Endometrial microvascular endothelial cells (primary cell): ENCODE results near the gene RNF148. TPM values are rescaled to one million over a fixed set of nuclear protein-coding genes. Genes with fewer than 3 reads are reported as not detected.
"Not testable (repeated sequence)": the region's sequence is repeated elsewhere in the genome, so short reads cannot be mapped to it uniquely, and the experiment has no call there.

Source experiments
- in situ Hi-C: cut with HindIII; loops from 2 replicates; pipeline ENCODE4 v1.10.0; 2017; ENCODE audit warnings: low sequenced_read_pairs, low pct_unique_long_range_greater_than_20kb; ENCODE audit errors: inconsistent ontology term
- total RNA-seq: library from RNA; depleted of rRNA; stranded (reverse); fragments of >200 nt; gene quantifications from one replicate; pipeline ENCODE4 v1.2.3, GENCODE V29; 2015; ENCODE audit errors: inconsistent ontology term

Gene RNF148
- total RNA-seq, 1 donor from 2014 or later: 0.19 TPM

DNA sequence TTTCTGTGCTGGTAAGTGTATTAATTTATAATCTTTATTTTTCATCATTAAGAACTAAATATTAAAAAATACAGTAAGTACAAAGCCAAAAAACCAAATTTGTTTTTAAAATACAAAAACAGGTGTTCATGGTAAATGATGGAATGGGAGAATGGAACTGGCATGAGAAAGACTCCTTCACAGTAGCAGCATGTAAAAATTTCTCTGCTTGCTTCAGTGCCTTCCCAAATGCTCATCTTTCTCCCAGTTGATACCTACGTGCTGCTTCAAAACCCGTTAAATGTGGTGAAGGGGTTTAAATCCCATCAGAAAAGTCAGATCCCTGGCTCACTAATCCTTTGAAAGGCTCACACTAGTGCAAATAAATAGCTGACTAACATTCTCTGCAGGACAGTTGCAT lies 8.0 kb downstream of the RNF148 start:
- in situ Hi-C loops: no loop called here

DNA sequence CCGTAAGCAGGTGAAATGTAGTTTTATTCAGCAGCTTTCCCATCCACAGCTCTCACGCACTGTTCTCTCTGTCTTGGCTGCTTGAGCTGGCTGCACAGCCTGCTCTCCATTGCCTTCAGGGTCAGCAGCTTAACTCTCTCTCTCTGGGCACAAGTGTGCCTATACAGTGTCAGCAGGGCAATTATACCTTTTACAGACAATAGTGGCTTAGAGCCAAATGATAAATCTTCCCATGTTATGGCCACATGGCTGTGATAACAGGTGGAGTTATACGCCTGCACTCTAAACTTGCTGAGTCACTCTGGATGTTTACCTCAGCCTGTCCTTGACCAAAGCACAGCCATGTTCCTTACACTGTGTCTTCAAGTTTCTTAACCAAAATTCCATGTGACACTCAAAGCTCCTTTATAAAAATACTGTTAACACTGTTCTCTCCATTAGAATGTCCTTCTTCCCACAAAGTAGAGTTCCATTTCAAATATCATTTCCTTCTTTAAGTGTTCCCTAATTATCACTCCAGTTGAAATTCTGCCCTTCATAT lies 9.9 kb downstream of the RNF148 start:
- in situ Hi-C loops: no loop called here

DNA sequence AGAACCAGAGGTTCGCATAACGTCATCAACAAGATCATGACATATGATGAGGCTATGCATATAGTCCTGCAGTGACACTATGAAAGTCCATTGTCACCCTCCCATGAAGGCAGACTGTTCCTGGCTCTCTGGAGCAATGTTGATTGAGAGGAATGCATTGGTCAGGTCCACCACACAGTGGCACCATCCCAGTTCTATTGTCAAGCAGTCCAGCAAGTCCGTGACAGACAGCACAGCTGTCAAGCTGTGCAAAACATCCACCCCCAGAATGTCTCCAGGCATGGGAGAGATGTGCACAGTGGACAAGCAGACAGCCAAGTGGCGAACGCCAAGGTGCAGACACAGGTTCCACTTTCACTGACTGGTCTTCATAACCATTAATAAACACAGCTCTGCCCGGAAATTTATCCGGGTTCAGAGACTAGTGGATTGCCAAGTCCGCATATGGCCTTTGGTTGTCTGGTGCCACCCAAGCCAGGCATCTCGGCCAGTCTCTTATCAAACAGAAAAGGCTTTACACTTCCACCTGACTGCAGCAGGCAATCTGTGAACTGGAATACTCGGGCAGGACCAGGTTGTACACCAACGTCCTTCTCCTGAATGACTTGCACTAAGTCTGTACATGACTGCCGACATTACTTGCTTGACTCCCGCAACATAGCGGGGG lies 11.0 kb downstream of the RNF148 start:
- in situ Hi-C loops: no loop called here

DNA sequence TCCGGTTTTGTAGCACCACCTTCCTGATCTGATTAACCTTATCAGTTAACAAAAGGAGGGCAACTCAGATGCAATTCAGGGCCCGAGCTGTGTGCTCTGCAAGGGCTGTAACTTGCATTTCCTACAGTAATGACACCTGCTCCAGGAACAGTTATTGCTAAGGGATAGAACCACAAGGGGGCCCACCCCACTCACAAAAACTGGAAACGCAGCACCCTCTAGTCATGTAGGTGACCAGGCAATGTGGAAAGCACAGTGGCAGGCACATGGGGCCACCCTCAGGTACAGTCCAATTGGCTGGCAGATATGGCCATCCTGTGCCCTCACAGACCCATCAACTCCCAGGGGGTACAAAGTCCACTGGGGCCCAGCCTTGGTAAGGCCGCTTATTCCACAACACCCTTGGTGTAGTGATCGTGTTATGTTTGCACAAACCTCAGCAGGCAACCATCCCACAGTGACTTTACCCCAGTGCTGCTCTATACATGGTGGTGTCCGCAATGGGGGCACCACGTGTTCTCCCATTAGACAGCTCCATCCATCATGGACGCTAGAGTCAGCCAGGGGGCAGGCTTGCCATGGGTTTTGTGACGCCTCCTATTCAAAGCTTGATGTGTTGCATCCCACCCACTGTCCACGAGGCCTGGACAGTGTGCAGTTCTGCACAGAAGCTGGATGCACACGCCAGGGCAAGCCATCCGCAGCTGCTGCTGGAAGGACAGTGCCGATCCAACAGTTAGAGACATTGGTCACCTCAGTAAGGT lies 13.2 kb downstream of the RNF148 start:
- in situ Hi-C loops: no loop called here

DNA sequence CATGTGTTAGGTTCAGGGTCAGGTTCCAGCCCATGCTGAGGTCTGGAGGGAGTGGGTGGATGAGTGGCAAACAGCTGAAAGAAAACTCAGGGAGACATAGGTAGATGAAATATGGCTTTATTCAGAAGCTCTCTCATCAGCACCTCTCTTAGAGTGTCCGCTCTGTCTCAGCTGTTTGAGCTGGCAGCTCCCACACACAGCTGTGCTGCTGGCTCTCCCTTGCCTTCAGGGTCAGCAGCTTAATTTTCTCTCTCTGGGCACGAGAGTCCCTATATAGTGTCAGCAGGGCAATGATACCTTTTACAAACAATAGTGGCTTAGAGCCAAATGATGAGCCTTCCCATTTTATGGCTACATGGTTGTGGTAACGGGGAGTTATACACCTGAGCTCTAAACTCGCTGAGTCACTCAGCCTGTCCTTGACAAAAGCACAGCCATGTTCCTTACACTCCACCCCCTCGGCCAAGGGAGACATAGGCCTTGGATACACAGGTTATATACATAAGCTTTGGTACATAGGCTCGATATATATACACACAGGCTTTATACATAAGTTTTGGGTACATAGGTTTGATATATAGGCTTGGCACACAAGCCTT lies 14.2 kb downstream of the RNF148 start:
- in situ Hi-C loops: no loop called here

DNA sequence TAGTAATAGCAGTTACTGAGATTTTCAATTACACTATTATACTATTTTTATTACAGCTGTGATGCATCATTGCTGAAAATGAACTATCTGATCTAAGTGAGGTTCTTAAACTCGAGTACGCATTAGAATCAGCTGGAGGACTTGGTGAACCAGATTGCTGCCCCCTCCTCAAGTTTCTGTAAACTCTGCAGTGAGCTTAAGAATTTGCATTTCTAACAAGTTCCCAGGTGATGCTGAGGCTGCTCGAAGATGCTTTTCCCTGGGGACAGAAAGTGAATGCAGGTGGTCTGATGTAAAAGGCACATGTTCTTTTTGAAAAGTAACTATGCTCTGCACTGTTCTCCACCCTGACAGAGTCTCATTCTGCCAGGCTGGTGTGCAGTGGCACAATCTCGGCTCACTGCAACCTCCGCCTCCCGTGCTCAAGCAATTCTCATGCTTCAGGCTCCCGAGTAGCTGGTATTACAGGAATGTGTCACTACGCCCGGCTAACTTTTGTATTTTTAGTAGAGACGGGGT lies 16.3 kb downstream of the RNF148 start:
- in situ Hi-C loops: no loop called here

DNA sequence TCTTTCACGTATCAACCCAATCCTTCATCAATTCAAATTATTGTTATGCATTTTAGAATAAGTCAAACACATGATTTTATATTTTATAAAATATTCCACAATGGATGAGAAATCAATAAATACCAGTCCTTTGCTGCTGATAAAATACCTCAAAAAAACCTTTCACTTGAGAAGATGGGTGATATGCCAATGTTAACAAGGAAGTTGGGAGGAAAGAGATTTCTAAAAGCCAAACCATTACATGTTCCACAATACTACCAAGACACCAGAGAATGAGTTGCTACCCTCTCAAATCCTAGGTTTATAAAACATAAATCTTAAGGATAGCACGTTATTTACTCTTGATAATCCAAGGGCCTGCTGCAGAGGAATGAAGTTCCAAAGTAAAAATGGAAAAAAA lies 18.2 kb downstream of the RNF148 start:
- in situ Hi-C loops: no loop called here

DNA sequence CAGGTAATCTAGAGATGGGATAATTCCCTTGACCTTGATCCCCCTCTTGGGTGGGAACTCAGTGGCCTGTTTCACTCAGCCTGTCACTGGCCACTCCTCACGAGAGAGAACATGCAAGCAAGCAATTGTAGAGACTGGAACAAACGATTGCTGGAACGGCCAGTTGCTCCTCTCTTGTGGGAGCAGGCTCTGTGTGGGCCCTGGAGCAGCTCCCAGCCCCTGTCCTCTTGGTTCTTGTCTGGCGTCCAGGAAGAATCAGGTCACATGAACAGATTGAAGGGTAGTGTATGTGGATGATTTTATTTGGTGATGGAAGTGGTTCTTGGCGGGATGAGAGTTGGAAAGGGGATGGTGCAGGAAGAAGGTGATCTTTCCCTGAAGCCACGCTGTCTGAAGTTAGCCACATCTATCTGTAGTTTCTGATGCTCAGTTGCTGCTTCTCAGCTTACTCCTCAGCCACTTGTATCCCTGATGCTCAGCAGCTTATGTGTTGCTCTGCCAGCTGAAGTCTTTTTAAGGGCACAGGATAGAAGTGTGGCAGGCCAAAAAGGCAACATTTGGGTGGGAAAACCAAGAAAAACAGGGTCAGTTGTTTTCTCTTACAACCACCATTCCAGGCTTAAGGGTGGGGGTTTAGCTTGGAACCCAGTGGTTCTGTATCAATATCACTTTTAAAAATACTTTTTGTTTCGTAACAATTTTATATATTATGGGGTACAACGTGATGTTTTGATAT lies 19.7 kb downstream of the RNF148 start:
- in situ Hi-C loops: no loop called here

DNA sequence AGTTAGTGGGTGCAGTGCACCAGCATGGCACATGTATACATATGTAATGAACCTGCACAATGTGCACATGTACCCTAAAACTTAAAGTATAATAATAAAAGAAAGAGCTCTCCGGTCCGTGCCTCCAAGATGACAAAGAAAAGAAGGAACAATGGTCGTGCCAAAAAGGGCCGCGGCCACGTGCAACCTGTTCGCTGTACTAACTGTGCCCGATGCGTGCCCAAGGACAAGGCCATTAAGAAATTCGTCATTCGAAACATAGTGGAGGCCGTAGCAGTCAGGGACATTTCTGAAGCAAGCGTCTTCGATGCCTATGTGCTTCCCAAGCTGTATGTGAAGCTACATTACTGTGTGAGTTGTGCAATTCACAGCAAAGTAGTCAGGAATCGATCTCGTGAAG lies 21.5 kb downstream of the RNF148 start:
- in situ Hi-C loops: not testable (repeated sequence)

DNA sequence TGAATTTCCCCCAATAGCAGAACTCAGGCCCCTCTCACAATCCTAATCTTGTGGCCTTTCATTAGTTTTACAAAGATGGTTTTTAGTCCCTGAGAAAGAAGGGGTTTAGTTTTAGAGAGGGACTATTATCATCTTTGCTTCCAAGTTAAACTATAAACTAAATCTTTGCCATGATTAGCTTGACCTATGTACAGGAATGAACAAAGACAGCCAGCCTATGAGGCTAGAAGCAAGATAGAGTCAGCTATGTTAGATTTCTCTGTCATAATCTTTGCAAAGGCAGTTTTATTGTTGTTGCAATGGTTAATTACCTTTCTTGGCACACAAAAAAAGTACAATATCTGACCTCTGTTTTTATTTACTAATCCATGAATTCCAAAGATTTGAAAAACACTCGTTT lies 22.9 kb downstream of the RNF148 start:
- in situ Hi-C loops: no loop called here

DNA sequence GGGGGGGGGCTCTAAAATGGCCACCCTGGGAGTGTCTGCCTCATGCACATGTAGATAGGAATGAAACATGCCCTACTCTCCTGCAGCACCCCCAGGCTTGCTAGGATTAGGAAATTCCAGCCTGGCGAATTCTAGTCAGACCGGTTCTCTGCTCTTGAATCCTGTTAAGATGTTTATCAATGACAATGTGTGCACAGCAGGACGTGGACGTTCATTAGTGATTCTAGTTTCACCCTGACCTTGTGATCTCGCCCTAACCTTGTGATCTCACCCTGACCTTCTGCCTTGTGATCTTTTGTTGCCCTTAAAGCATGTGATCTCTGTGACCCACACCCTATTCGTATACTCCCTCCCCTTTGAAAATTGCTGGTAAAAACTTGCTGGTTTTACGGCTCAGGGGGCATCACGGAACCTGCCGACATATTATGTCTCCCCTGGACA lies 23.4 kb downstream of the RNF148 start:
- in situ Hi-C loops: not testable (repeated sequence)

DNA sequence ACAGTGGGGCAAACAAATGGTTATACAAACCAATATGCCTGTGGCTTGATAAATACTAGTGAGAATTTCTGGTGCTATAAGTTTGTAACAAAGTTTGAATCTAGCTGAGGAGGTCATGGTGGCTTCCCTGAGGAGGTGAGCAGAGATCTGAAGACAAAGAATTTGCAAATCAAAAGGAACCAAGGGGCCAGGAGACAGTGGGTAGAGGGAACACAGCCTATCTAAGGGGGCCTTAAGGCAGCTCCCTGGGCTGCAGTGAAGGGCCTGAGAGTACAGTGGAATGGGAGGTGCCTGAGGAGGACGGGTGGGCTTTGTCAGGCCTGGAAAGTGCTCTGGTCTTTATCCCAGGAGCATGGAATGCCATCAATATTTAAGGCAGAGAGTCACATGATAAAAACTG lies 25.6 kb downstream of the RNF148 start:
- in situ Hi-C loops: no loop called here

DNA sequence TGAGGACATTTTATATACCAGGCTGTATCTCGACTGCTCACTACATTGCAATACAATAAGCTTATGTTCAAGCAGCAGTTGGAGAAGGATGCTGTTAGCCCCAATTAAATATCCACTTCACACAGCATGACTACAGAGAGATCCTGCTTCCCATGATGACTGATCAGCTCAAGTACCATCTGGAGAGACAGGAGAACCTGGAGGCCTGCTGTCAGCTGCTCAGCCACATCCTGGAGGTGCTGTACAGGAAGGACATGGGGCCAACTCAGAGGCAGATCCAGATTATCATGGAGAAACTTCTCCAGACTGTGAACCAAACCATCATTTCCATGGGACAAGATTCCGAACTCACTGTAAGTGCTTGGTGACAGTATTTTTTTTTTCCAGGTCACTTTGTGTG lies 26.3 kb downstream of the RNF148 start:
- in situ Hi-C loops: no loop called here

DNA sequence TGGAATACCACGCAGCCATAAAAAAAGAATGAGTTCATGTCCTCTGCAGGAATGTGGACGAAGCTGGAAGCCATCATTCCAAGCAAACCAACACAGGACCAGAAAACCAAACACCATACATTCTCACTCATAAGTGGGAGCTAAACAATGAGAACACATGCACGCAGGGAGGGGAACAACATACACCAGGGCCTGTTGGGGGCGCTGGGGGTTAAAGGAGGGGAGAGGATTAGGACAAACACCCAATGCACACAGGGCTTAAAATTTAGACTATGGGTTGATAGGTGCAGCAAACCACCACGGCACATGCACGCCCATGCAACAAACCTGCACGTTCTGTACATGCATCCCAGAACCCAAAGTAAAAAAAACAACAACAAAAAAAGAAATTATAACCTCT lies 27.1 kb downstream of the RNF148 start:
- in situ Hi-C loops: no loop called here

DNA sequence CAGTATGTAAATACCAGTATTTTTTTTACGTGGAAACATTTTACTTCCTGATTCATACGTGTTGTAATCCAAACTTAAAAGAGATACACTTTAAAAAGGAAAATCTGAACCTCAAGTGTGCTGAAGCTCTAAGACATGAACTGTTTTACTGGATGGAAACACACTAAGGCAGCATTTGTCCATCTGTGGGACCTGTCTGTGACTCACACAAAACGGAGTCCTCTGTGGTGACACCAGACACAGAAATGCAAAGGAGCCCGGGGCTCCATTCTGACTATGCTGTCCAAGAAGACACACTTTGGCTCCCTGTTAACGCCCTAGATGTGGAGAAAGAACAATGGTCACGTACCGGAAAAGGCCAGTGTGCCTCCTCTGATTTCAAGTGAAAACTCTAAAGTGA lies 27.7 kb downstream of the RNF148 start:
- in situ Hi-C loops: no loop called here

DNA sequence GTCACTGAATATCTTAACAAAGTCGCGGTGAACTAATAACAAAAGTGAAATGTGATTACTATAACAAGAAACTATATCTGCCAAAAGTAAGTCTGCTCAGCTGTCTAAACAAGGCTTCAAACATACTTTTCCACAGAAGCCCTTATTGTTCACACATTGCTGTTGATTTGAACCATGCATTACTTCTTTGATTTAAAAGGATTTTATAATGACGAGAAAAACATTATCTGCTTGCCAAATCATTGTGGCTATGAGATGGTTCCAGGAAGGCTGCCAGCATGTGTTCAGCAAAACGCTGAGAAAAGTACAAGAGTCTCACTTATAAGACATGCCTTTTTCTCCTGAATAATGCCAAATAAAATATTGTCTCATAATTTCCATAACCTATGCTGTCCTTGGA lies 28.2 kb downstream of the RNF148 start:
- in situ Hi-C loops: no loop called here

DNA sequence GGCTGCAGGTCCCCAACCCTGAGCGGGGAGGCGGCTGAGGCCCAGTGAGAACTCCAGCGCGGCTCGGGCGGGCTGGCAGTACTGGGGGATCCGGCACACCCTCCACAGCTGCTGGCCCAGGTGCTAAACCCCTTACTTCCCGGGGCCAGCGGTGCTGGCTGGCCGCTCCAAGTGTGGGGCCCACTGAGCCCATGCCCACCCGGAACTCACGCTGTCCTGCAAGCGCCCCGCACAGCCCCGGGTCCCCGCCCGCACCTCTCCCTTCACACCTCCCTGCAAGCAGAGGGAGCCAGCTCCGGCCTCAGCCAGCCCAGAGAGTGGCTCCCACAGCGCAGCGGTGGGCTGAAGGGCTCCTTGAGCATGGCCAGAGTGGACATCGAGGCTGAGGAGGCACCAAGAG lies 28.8 kb downstream of the RNF148 start:
- in situ Hi-C loops: no loop called here

DNA sequence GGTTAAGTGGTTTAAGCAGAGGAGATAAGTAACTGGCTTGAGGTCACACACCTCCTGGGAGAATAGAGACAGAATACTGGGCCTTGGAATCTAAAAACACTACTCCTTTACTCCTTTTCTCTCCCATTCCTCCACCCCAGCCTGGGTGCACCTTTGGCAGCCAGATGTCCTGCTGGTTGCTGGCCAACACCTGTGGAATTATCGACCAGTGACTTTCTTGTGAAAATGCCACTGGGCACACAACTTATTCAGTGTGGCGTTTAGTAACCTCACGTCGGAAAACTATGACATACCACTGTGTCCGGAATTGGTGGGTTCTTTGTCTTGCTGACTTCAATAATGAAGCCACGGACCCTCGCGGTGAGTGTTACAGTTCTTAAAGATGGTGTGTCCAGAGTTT lies 30.2 kb downstream of the RNF148 start:
- in situ Hi-C loops: no loop called here

DNA sequence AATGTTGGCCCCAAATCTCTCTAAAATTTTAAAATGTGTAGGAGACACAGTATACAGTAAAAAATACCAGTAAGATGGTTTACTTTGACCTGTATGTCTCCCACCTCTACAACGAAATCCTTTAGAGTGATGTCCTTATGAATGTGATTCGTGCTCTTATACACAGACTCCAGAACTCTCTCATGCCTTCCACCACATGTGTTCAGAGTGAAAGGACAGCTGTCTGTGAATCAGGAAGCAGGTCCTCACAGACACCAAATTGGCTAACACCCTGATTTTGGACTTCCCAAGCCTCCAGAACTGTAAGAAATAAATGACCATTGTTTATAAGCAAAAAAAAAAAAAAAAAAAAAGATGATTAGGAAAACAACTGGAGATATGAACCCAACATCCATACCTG lies 39.0 kb downstream of the RNF148 start:
- in situ Hi-C loops: no loop called here
